Right lobe of liver (tissue), 6 donors: ENCODE results near the gene GLDN. TPM values are rescaled to one million over a fixed set of nuclear protein-coding genes. Genes with fewer than 3 reads are reported as not detected.
A peak's percentile ranks its signal among the peaks of the same experiment; 100 is the strongest.

Experiments
- ATAC-seq, 4 donors: fragments of 200-7000 bp; cut with Tn5 transposase; one replicate each; pipeline ENCODE4 v1.9.1; 2020; ENCODE audit warnings: mild to moderate bottlenecking in 4 of 4, moderate library complexity in 4 of 4
- DNase-seq, 3 donors: peaks; one replicate each; pipeline ENCODE4 v3.0.0-alpha.2; 2020
- H3K27ac ChIP-seq, 3 donors: fragments of 200-600 bp; one replicate each; pipeline ENCODE4 v1.8.0; 2022
- H3K27me3 ChIP-seq, 2 donors: fragments of 200-600 bp; one replicate each; pipeline ENCODE4 v1.8.0; 2022
- H3K36me3 ChIP-seq, 4 donors: fragments of 200-600 bp; sonication (generic) in 1 of 4; one replicate each; pipeline versions ENCODE4 v1.5.1 to v1.8.0; 2017 to 2022; ENCODE audit warnings: control low read depth in 1 of 4
- H3K4me1 ChIP-seq, 4 donors: fragments of 200-600 bp; sonication (generic) in 1 of 4; one replicate each; pipeline versions ENCODE4 v1.5.1 to v1.8.0; 2017 to 2022; ENCODE audit warnings: control low read depth in 1 of 4
- H3K4me3 ChIP-seq, 3 donors: fragments of 200-600 bp; one replicate each; pipeline ENCODE4 v1.8.0; 2022
- H3K9me3 ChIP-seq, 4 donors: fragments of 200-600 bp; sonication (generic) in 1 of 4; one replicate each; pipeline versions ENCODE4 v1.5.1 to v1.8.0; 2017 to 2022; ENCODE audit warnings: control low read depth in 1 of 4
- CTCF ChIP-seq, 4 donors: fragments of 200-600 bp in 3 of 4; fragments of 450-650 bp in 1 of 4; IDR thresholded peaks; one replicate each; pipeline versions ENCODE4 v1.5.1 to v1.8.0; 2016 to 2022; ENCODE audit warnings: antibody characterized with exemption in 4 of 4, mild to moderate bottlenecking in 2 of 4
- POLR2A ChIP-seq: fragments of 450-650 bp; IDR thresholded peaks from one replicate; pipeline ENCODE4 v1.6.1; 2017; ENCODE audit warnings: antibody characterized with exemption, mild to moderate bottlenecking
- WGBS: methylation state at CpG from one replicate; pipeline ENCODE4 v1.1.6; 2018; ENCODE audit warnings: low coverage, low lambda C conversion rate; ENCODE audit not compliant: insufficient coverage; ENCODE audit errors: missing lambda C conversion rate; 5-methylcytosine and 5-hydroxymethylcytosine counted together
- intact Hi-C, 2 donors: fragments of 100-400 bp; cut with DNase I; formaldehyde crosslinking; loops; one replicate each; pipeline versions ENCODE4 v1.11.2 to v1.14.1; 2022
- total RNA-seq, 6 experiments: library from RNA; depleted of rRNA in 2 of 6; stranded (reverse); fragments of >200 nt in 2 of 6; fragmentation: NEBNext Ultra II Directional in 3 of 6; extraction: Animal tissue kit (Norgen Biotek cat#: 25700) in 3 of 6; gene quantifications; one replicate each; pipeline versions ENCODE4 v1.1.0 to v1.2.4, GENCODE V29; 2016 to 2023
- donor health status: DM: no; HTN: yes; CAD: no.
- donor health status: DM: no; HTN: no; CAD: no.
- donor health status: DM: no; HTN: no; CAD: no.
- donor health status: DM: no; HTN: yes; CAD: no.
- donor health status: DM: no; HTN: yes; CAD: no.

GLDN gene
- total RNA-seq, 6 experiments from 2014 or later: 0.18 to 0.81 (median 0.43) TPM

- ATAC-seq: no peak
- DNase-seq: no peak
- no peaks in the 10 kb centered on the region for H3K36me3 ChIP-seq
- no peak overlapping the region for H3K4me3 ChIP-seq
- no peaks in the 10 kb centered on the region for H3K9me3 ChIP-seq
- 43% methylated on average over 2 of the region's 2 CpGs for WGBS
- H3K27me3 ChIP-seq: no peaks in the 10 kb centered on the region
- intact Hi-C loops: no loop called here
- TF ChIP-seq CTCF (IDR thresholded peaks at IDR 0.05) (no peak), POLR2A (no peak)
- H3K4me1 ChIP-seq: no peaks in the 10 kb centered on the region
- no peak overlapping the region for H3K27ac ChIP-seq
Observed at GRCh38 chr15:51353976-51354375, 12.5 kb downstream of the GLDN start.

GRCh38 chr15:51355096-51355495 is 13.6 kb downstream of the GLDN start:
- Histone ChIP-seq H3K4me1 (no peaks in the 10 kb centered on the region), H3K9me3 (no peaks in the 10 kb centered on the region), H3K27ac (no peak overlapping the region), H3K27me3 (no peaks in the 10 kb centered on the region), H3K4me3 (no peak overlapping the region), H3K36me3 (no peaks in the 10 kb centered on the region)
- intact Hi-C loops: no loop called here
- no peak for ATAC-seq
- TF ChIP-seq CTCF (IDR thresholded peaks at IDR 0.05) (no peak), POLR2A (no peak)
- WGBS: 60% methylated on average over 1 of the region's 1 CpG
- no peak for DNase-seq

GRCh38 chr15:51356147-51356546 is 14.7 kb downstream of the GLDN start:
- no peak overlapping the region for H3K4me3 ChIP-seq
- intact Hi-C loops: no loop called here
- H3K36me3 ChIP-seq: no peaks in the 10 kb centered on the region
- ATAC-seq (no peak), DNase-seq (no peak)
- no peak overlapping the region for H3K27ac ChIP-seq
- TF ChIP-seq CTCF (IDR thresholded peaks at IDR 0.05) (no peak), POLR2A (no peak)
- 92% methylated on average over 5 of the region's 5 CpGs for WGBS
- no peaks in the 10 kb centered on the region for H3K9me3 ChIP-seq
- H3K27me3 ChIP-seq: no peaks in the 10 kb centered on the region
- H3K4me1 ChIP-seq: no peaks in the 10 kb centered on the region

- TF ChIP-seq POLR2A (no peak), CTCF (IDR thresholded peaks at IDR 0.05) (no peak)
- H3K27me3 ChIP-seq: no peaks in the 10 kb centered on the region
- no peaks in the 10 kb centered on the region for H3K36me3 ChIP-seq
- DNase-seq (no peak), ATAC-seq (peak in 1 of 4 donors; percentile 22)
- H3K27ac ChIP-seq: no peak overlapping the region
- no peaks in the 10 kb centered on the region for H3K9me3 ChIP-seq
- 89% methylated on average over 6 of the region's 6 CpGs for WGBS
- intact Hi-C loops: no loop called here
- H3K4me3 ChIP-seq: no peak overlapping the region
- H3K4me1 ChIP-seq: no peaks in the 10 kb centered on the region
Observed at GRCh38 chr15:51356983-51357382, 15.5 kb downstream of the GLDN start.

GRCh38 chr15:51359981-51360380 is 18.5 kb downstream of the GLDN start:
- TF ChIP-seq POLR2A (no peak), CTCF (IDR thresholded peaks at IDR 0.05) (no peak)
- Histone ChIP-seq H3K4me3 (no peak overlapping the region), H3K27ac (no peak overlapping the region), H3K27me3 (no peaks in the 10 kb centered on the region), H3K9me3 (no peaks in the 10 kb centered on the region), H3K4me1 (no peaks in the 10 kb centered on the region), H3K36me3 (no peaks in the 10 kb centered on the region)
- intact Hi-C loops: no loop called here
- DNase-seq: no peak
- WGBS: 61% methylated on average over 4 of the region's 7 CpGs
- no peak for ATAC-seq
